Hepatocyte (in vitro differentiated cells): ENCODE data around the gene DEK. TPM values are rescaled to one million over a fixed set of nuclear protein-coding genes. Genes with fewer than 3 reads are reported as not detected.

ENCODE experiments used
- DNase-seq: peaks from one replicate; pipeline ENCODE4 v3.0.0-alpha.2; 2016; ENCODE audit warnings: low spot score
- H2AFZ ChIP-seq: fragments of 200-600 bp; sonication (generic); 2 replicates; pipeline ENCODE4 v1.6.0; 2016; ENCODE audit warnings: antibody characterized with exemption, mild to moderate bottlenecking
- H3K27ac ChIP-seq: fragments of 200-600 bp; sonication (generic); 2 replicates; pipeline ENCODE4 v1.5.1; 2016; ENCODE audit warnings: mild to moderate bottlenecking
- H3K27me3 ChIP-seq: fragments of 200-600 bp; sonication (generic); 2 replicates; pipeline ENCODE4 v1.6.1; 2016
- H3K36me3 ChIP-seq: fragments of 200-600 bp; sonication (generic); replicated peaks from 2 replicates; pipeline ENCODE4 v1.5.1; 2016; ENCODE audit warnings: low read depth; ENCODE audit not compliant: insufficient read depth
- H3K4me1 ChIP-seq: fragments of 200-600 bp; sonication (generic); 2 replicates; pipeline ENCODE4 v1.5.1; 2016; ENCODE audit warnings: mild to moderate bottlenecking, moderate library complexity; ENCODE audit not compliant: insufficient read depth
- H3K4me2 ChIP-seq: fragments of 200-600 bp; sonication (generic); 2 replicates; pipeline ENCODE4 v1.6.0; 2016
- H3K4me3 ChIP-seq: fragments of 200-600 bp; sonication (generic); 2 replicates; pipeline ENCODE4 v1.5.1; 2016; ENCODE audit warnings: mild to moderate bottlenecking
- H3K79me2 ChIP-seq: fragments of 200-600 bp; sonication (generic); 2 replicates; pipeline ENCODE4 v1.6.0; 2017; ENCODE audit warnings: mild to moderate bottlenecking
- H3K9me2 ChIP-seq: fragments of 200-600 bp; sonication (generic); replicated peaks from 2 replicates; pipeline ENCODE4 v1.6.0; 2017; ENCODE audit warnings: mild to moderate bottlenecking; ENCODE audit not compliant: insufficient read depth
- H3K9me3 ChIP-seq: fragments of 200-600 bp; sonication (generic); 2 replicates; pipeline ENCODE4 v1.5.1; 2016; ENCODE audit warnings: low read depth, mild to moderate bottlenecking
- H4K20me1 ChIP-seq: fragments of 200-600 bp; sonication (generic); 2 replicates; pipeline ENCODE4 v1.6.0; 2016; ENCODE audit warnings: mild to moderate bottlenecking; ENCODE audit not compliant: insufficient read depth, poor library complexity, severe bottlenecking
- CTCF ChIP-seq: fragments of 200-600 bp; sonication (generic); IDR thresholded peaks from 2 replicates; pipeline ENCODE4 v1.5.1; 2016; ENCODE audit warnings: antibody characterized with exemption, mild to moderate bottlenecking; ENCODE audit not compliant: poor library complexity
- EZH2 ChIP-seq: fragments of 200-600 bp; sonication (generic); IDR thresholded peaks from 2 replicates; pipeline ENCODE4 v1.6.1; 2016; ENCODE audit warnings: antibody characterized with exemption, mild to moderate bottlenecking, borderline replicate concordance
- EZH2phosphoT487 ChIP-seq: fragments of 200-600 bp; sonication (generic); IDR thresholded peaks from one replicate; pipeline ENCODE4 v1.6.1; 2018; ENCODE audit warnings: antibody characterized with exemption, mild to moderate bottlenecking, low read depth, moderate library complexity; ENCODE audit not compliant: unreplicated experiment, severe bottlenecking
- WGBS: methylation state at CpG from one replicate; pipeline ENCODE4 v1.1.6; 2016; ENCODE audit warnings: low lambda C conversion rate; ENCODE audit errors: missing lambda C conversion rate; 5-methylcytosine and 5-hydroxymethylcytosine counted together
- polyA plus RNA-seq: library from polyadenylated mRNA; unstranded; fragments of >200 nt; fragmentation: Nextera tagmentation; extraction: Ambion mirVana; gene quantifications from 2 replicates; pipeline ENCODE4 v1.2.1, GENCODE V29; 2016
- total RNA-seq: library from RNA; depleted of rRNA; stranded (reverse); fragments of >200 nt; gene quantifications from 2 replicates; pipeline ENCODE4 v1.2.3, GENCODE V29; 2014

The DEK gene
- total and polyA plus RNA-seq, 2 experiments from 2014 or later, result 39.9 to 81.3 TPM

DNA sequence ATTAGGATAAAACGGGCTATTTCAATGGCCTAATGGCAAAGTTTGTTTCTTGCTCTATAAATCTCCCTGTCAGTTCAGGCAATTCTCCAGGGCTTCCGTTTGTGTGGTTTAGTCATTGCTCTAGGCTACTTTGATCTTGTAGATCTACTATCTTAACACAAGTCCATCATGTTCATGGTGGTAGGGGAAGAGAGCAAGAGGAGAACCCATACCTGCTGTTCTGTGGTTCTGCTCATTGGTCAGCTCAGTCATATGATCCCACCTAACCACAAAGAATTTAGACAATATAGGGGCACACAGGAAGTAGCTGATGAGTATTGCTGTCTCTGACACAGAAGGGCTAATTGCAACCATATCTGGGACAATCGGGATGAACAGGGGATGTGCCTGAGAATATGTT, 4.9 kb upstream of the DEK start:
- no peaks in the 10 kb centered on the region for H3K36me3 ChIP-seq
- no peaks in the 10 kb centered on the region for H3K4me1 ChIP-seq
- H2AFZ ChIP-seq, result no peak overlapping the region
- H3K27ac ChIP-seq, result no peak overlapping the region
- peaks cover 7% of the 10 kb centered on the region for H3K27me3 ChIP-seq
- no peaks in the 10 kb centered on the region for H3K9me3 ChIP-seq
- no peak for DNase-seq
- H3K4me3 ChIP-seq, result no peak overlapping the region
- no peak overlapping the region for H3K4me2 ChIP-seq
- no peaks in the 10 kb centered on the region for H3K9me2 ChIP-seq
- H3K79me2 ChIP-seq, result no peaks in the 10 kb centered on the region
- TF ChIP-seq EZH2phosphoT487 (no peak), EZH2 (no peak), CTCF (no peak)
- 56% methylated on average over 3 of the region's 3 CpGs for WGBS
- H4K20me1 ChIP-seq, result no peaks in the 10 kb centered on the region

- Histone ChIP-seq H4K20me1 (peaks cover 3% of the 10 kb centered on the region), H3K9me3 (no peaks in the 10 kb centered on the region), H3K4me3 (no peak overlapping the region), H2AFZ (no peak overlapping the region), H3K4me2 (no peak overlapping the region), H3K79me2 (peaks cover 9% of the 10 kb centered on the region), H3K27ac (no peak overlapping the region), H3K9me2 (no peaks in the 10 kb centered on the region), H3K36me3 (no peaks in the 10 kb centered on the region), H3K27me3 (peaks cover 7% of the 10 kb centered on the region), H3K4me1 (no peaks in the 10 kb centered on the region)
- no peak for DNase-seq
- 72% methylated on average over 4 of the region's 4 CpGs for WGBS
- TF ChIP-seq EZH2, result no peak
- no peak for TF ChIP-seq EZH2phosphoT487
- TF ChIP-seq CTCF, result no peak
Measured at GRCh38 chr6:18268066-18268465, 3.7 kb upstream of the DEK start.

GRCh38 chr6:18266523-18266912, 2.2 kb upstream of the DEK start:
- Histone ChIP-seq H3K79me2 (peaks cover 24% of the 10 kb centered on the region), H3K9me3 (no peaks in the 10 kb centered on the region), H3K36me3 (no peaks in the 10 kb centered on the region), H3K9me2 (no peaks in the 10 kb centered on the region), H3K27ac (no peak overlapping the region), H3K4me1 (peaks cover 9% of the 10 kb centered on the region), H3K4me2 (no peak overlapping the region), H3K27me3 (peaks cover 7% of the 10 kb centered on the region), H2AFZ (no peak overlapping the region), H3K4me3 (no peak overlapping the region), H4K20me1 (peaks cover 14% of the 10 kb centered on the region)
- DNase-seq, result no peak
- 89% methylated on average over 10 of the region's 11 CpGs for WGBS
- no peak for TF ChIP-seq EZH2
- TF ChIP-seq CTCF, result no peak
- TF ChIP-seq EZH2phosphoT487, result no peak

GRCh38 chr6:18265787-18266522, 1.6 kb upstream of the DEK start:
- H2AFZ ChIP-seq, result peak overlapping the region; percentile 79
- no peak overlapping the region for H3K4me2 ChIP-seq
- peaks cover 7% of the 10 kb centered on the region for H3K27me3 ChIP-seq
- DNase-seq, result no peak
- H3K4me3 ChIP-seq, result no peak overlapping the region
- H3K36me3 ChIP-seq, result no peaks in the 10 kb centered on the region
- H3K9me2 ChIP-seq, result no peaks in the 10 kb centered on the region
- H3K79me2 ChIP-seq, result peaks cover 30% of the 10 kb centered on the region
- no peaks in the 10 kb centered on the region for H3K9me3 ChIP-seq
- TF ChIP-seq EZH2 (no peak), CTCF (no peak), EZH2phosphoT487 (no peak)
- no peak overlapping the region for H3K27ac ChIP-seq
- H3K4me1 ChIP-seq, result peaks cover 9% of the 10 kb centered on the region
- 90% methylated on average over 14 of the region's 14 CpGs for WGBS
- peaks cover 18% of the 10 kb centered on the region for H4K20me1 ChIP-seq
